Activated CD4-positive, alpha-beta T cell treated with anti-CD3 and anti-CD28 coated beads, Interleukin-2, amount 10 ng/mL, durations not matched to agents 24 days and 14 days (primary cell): ENCODE data around the gene DCBLD2. TPM values are rescaled to one million over a fixed set of nuclear protein-coding genes. Genes with fewer than 3 reads are reported as not detected.
"Not testable (repeated sequence)": the region's sequence is repeated elsewhere in the genome, so short reads cannot be mapped to it uniquely, and the experiment has no call there.

Experiments
- DNase-seq: peaks from one replicate; pipeline ENCODE4 v3.0.0; 2022
- H3K27ac Mint-ChIP-seq: one replicate; pipeline ENCODE4 v1.8.0; 2022; ENCODE audit warnings: mild to moderate bottlenecking, mixed read lengths
- H3K27me3 Mint-ChIP-seq: one replicate; pipeline ENCODE4 v1.8.0; 2022; ENCODE audit warnings: mixed read lengths
- H3K36me3 Mint-ChIP-seq: one replicate; pipeline ENCODE4 v1.8.0; 2022; ENCODE audit warnings: low read depth, mild to moderate bottlenecking, mixed read lengths
- H3K4me1 Mint-ChIP-seq: one replicate; pipeline ENCODE4 v1.8.0; 2021; ENCODE audit warnings: mixed read lengths
- H3K4me3 Mint-ChIP-seq: one replicate; pipeline ENCODE4 v1.8.0; 2022; ENCODE audit warnings: mild to moderate bottlenecking, moderate library complexity, mixed read lengths
- H3K9me3 Mint-ChIP-seq: one replicate; pipeline ENCODE4 v1.8.0; 2021; ENCODE audit warnings: mixed read lengths
- intact Hi-C: fragments of 100-400 bp; cut with micrococcal nuclease; formaldehyde crosslinking; loops from one replicate; pipeline ENCODE4 v1.15.1; 2023
- total RNA-seq: library from RNA; stranded (reverse); gene quantifications from 2 replicates; pipeline ENCODE4 v1.2.3, GENCODE V29; 2022

DCBLD2 gene
- total RNA-seq, 1 donor from 2014 or later: 2.7 TPM

GRCh38 chr3:98884675-98885371 is 16.7 kb downstream of the DCBLD2 start:
- Mint-ChIP-seq H3K36me3 (no peaks in the 10 kb centered on the region), H3K27me3 (no peaks in the 10 kb centered on the region), H3K27ac (no peak overlapping the region), H3K4me1 (no peaks in the 10 kb centered on the region), H3K4me3 (no peak overlapping the region), H3K9me3 (no peaks in the 10 kb centered on the region)
- DNase-seq: no peak
- intact Hi-C loops: no loop called here

GRCh38 chr3:98882614-98883333 is 18.7 kb downstream of the DCBLD2 start:
- H3K27ac Mint-ChIP-seq, intact Hi-C loops, H3K27me3 Mint-ChIP-seq, H3K4me1 Mint-ChIP-seq, DNase-seq, H3K4me3 Mint-ChIP-seq, H3K36me3 Mint-ChIP-seq, H3K9me3 Mint-ChIP-seq: not testable (repeated sequence)

- Mint-ChIP-seq H3K36me3 (no peaks in the 10 kb centered on the region), H3K27me3 (no peaks in the 10 kb centered on the region), H3K4me1 (peaks cover 2% of the 10 kb centered on the region), H3K4me3 (no peak overlapping the region), H3K9me3 (no peaks in the 10 kb centered on the region), H3K27ac (no peak overlapping the region)
- DNase-seq: no peak
- intact Hi-C loops: no loop called here
Observed at GRCh38 chr3:98877132-98877531, 24.4 kb downstream of the DCBLD2 start.

- Mint-ChIP-seq H3K9me3 (no peaks in the 10 kb centered on the region), H3K4me3 (no peak overlapping the region), H3K27me3 (no peaks in the 10 kb centered on the region), H3K4me1 (peaks cover 2% of the 10 kb centered on the region), H3K36me3 (no peaks in the 10 kb centered on the region), H3K27ac (no peak overlapping the region)
- no peak for DNase-seq
- intact Hi-C loops: no loop called here
Observed at GRCh38 chr3:98875535-98875934, 26.0 kb downstream of the DCBLD2 start.

- Mint-ChIP-seq H3K9me3 (no peaks in the 10 kb centered on the region), H3K4me3 (no peak overlapping the region), H3K27me3 (no peaks in the 10 kb centered on the region), H3K27ac (no peak overlapping the region), H3K36me3 (no peaks in the 10 kb centered on the region), H3K4me1 (peaks cover 2% of the 10 kb centered on the region)
- DNase-seq: no peak
- intact Hi-C loops: no loop called here
Observed at GRCh38 chr3:98874602-98875249, 26.8 kb downstream of the DCBLD2 start.

GRCh38 chr3:98869391-98869790 is 32.1 kb downstream of the DCBLD2 start:
- intact Hi-C loops: no loop called here
- H3K4me1 Mint-ChIP-seq: no peaks in the 10 kb centered on the region
- H3K9me3 Mint-ChIP-seq: peaks cover 4% of the 10 kb centered on the region
- no peak overlapping the region for H3K27ac Mint-ChIP-seq
- H3K4me3 Mint-ChIP-seq: no peak overlapping the region
- H3K36me3 Mint-ChIP-seq: no peaks in the 10 kb centered on the region
- H3K27me3 Mint-ChIP-seq: no peaks in the 10 kb centered on the region
- no peak for DNase-seq

- H3K4me1 Mint-ChIP-seq, H3K36me3 Mint-ChIP-seq, H3K4me3 Mint-ChIP-seq, H3K9me3 Mint-ChIP-seq, H3K27ac Mint-ChIP-seq, H3K27me3 Mint-ChIP-seq, DNase-seq, intact Hi-C loops: not testable (repeated sequence)
Observed at GRCh38 chr3:98857971-98858370, 43.5 kb downstream of the DCBLD2 start.

GRCh38 chr3:98857258-98857657 is 44.2 kb downstream of the DCBLD2 start:
- H3K36me3 Mint-ChIP-seq, H3K4me1 Mint-ChIP-seq, H3K27me3 Mint-ChIP-seq, H3K9me3 Mint-ChIP-seq, intact Hi-C loops, H3K27ac Mint-ChIP-seq, H3K4me3 Mint-ChIP-seq, DNase-seq: not testable (repeated sequence)

- Mint-ChIP-seq H3K36me3 (no peaks in the 10 kb centered on the region), H3K4me3 (no peak overlapping the region), H3K27ac (no peak overlapping the region), H3K4me1 (no peaks in the 10 kb centered on the region), H3K9me3 (peaks cover 6% of the 10 kb centered on the region), H3K27me3 (no peaks in the 10 kb centered on the region)
- DNase-seq: no peak
- intact Hi-C loops: no loop called here
Observed at GRCh38 chr3:98856724-98857123, 44.8 kb downstream of the DCBLD2 start.

GRCh38 chr3:98855806-98856400 is 45.6 kb downstream of the DCBLD2 start:
- no peak overlapping the region for H3K27ac Mint-ChIP-seq
- H3K36me3 Mint-ChIP-seq: no peaks in the 10 kb centered on the region
- H3K4me1 Mint-ChIP-seq: no peaks in the 10 kb centered on the region
- intact Hi-C loops: no loop called here
- no peak overlapping the region for H3K4me3 Mint-ChIP-seq
- peaks cover 6% of the 10 kb centered on the region for H3K9me3 Mint-ChIP-seq
- H3K27me3 Mint-ChIP-seq: no peaks in the 10 kb centered on the region
- DNase-seq: no peak

GRCh38 chr3:98848108-98848507 is 53.4 kb downstream of the DCBLD2 start:
- H3K9me3 Mint-ChIP-seq: no peaks in the 10 kb centered on the region
- no peaks in the 10 kb centered on the region for H3K27me3 Mint-ChIP-seq
- no peak for DNase-seq
- no peak overlapping the region for H3K27ac Mint-ChIP-seq
- no peaks in the 10 kb centered on the region for H3K36me3 Mint-ChIP-seq
- intact Hi-C loops: no loop called here
- no peak overlapping the region for H3K4me3 Mint-ChIP-seq
- H3K4me1 Mint-ChIP-seq: no peaks in the 10 kb centered on the region

GRCh38 chr3:98846101-98846500 is 55.4 kb downstream of the DCBLD2 start:
- Mint-ChIP-seq H3K9me3 (no peaks in the 10 kb centered on the region), H3K4me1 (no peaks in the 10 kb centered on the region), H3K4me3 (no peak overlapping the region), H3K36me3 (no peaks in the 10 kb centered on the region), H3K27ac (no peak overlapping the region), H3K27me3 (no peaks in the 10 kb centered on the region)
- DNase-seq: no peak
- intact Hi-C loops: no loop called here

- intact Hi-C loops: no loop called here
- no peak for DNase-seq
- Mint-ChIP-seq H3K4me3 (no peak overlapping the region), H3K27ac (no peak overlapping the region), H3K9me3 (peaks cover 3% of the 10 kb centered on the region), H3K27me3 (no peaks in the 10 kb centered on the region), H3K4me1 (no peaks in the 10 kb centered on the region), H3K36me3 (peaks cover 2% of the 10 kb centered on the region)
Observed at GRCh38 chr3:98843266-98843959, 58.1 kb downstream of the DCBLD2 start.

- intact Hi-C loops: no loop called here
- peaks cover 2% of the 10 kb centered on the region for H3K36me3 Mint-ChIP-seq
- no peak overlapping the region for H3K27ac Mint-ChIP-seq
- no peak for DNase-seq
- no peak overlapping the region for H3K4me3 Mint-ChIP-seq
- no peaks in the 10 kb centered on the region for H3K4me1 Mint-ChIP-seq
- no peaks in the 10 kb centered on the region for H3K27me3 Mint-ChIP-seq
- H3K9me3 Mint-ChIP-seq: peaks cover 3% of the 10 kb centered on the region
Observed at GRCh38 chr3:98839846-98840245, 61.6 kb downstream of the DCBLD2 start.
